HG03342 (cell line): Measurements from ENCODE around the gene GABRB1.

Experiments
- ATAC-seq: cut with Tn5 transposase; IDR thresholded peaks from one replicate; pipeline ENCODE4 v1.9.1; 2021; ENCODE audit warnings: mild to moderate bottlenecking, moderate library complexity; ENCODE audit not compliant: unreplicated experiment

GABRB1 gene

GRCh38 chr4:47109379-47109778 is 78.0 kb downstream of the GABRB1 start:
- ATAC-seq = no peak

DNA sequence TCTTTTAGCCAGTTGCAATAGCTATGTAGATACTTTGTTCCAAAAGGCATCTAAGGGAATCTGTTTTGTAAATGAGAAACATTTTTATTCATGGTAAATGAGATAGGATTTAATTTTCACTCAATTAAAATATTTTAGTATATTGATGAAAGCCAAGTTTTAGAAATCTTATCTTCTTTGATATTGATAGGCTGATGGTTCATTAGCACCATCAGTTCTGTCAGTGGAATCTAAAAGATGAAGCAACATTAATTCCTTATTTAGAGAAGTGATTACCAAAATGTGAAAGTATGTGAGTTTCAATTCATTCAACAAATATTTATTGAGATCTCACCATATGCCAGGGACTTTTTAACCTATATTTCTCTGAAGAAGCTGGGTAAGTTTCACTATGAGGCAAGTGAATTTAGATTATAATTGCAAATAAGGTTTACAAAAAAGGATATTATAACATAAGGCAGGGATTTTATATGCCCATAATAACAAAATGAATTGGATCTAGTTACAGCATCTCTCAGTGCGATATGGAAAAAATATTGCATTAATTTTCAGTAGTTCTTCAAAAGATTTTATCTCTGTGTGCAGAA is 79.3 kb downstream of the GABRB1 start:
- ATAC-seq = no peak

- no peak for ATAC-seq
These were observed 87.0 kb downstream of the GABRB1 start for GRCh38 chr4:47118192-47118929.

- ATAC-seq = no peak
These were observed 89.4 kb downstream of the GABRB1 start for GRCh38 chr4:47120783-47121182.

DNA sequence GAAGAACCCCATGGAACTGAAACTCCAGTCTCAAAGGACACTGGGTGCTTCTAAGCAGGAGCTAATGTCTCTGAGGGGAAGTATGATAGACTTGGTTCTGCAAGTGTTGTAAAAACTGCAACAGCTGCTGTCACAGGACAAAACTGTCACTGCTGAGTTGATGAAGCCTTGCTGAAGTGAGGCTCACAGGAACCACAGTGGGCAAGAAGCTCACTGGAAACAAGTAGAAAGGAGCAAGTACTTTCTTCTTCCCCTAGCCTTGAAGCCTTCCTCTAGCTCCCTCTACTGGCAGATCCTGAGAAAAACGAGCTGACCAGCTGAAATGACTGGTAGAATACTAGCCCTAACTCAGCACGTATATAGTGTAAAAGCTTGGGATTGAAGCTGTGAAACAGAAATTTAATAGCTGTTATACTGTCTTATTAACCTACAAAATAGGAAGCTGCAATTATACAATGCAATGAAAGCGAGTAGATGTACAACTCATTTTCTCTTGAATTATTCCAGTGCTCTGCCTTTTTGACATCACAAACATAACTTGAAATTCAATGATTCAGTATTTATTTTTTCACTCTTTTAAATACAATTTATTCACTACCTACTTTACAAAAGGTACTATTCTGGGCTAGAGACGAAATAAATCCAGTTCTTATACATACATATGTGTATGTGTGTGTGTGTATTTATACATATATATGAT is 91.4 kb downstream of the GABRB1 start:
- peak; percentile 94 for ATAC-seq

GRCh38 chr4:47128991-47129390 is 97.6 kb downstream of the GABRB1 start:
- no peak for ATAC-seq

DNA sequence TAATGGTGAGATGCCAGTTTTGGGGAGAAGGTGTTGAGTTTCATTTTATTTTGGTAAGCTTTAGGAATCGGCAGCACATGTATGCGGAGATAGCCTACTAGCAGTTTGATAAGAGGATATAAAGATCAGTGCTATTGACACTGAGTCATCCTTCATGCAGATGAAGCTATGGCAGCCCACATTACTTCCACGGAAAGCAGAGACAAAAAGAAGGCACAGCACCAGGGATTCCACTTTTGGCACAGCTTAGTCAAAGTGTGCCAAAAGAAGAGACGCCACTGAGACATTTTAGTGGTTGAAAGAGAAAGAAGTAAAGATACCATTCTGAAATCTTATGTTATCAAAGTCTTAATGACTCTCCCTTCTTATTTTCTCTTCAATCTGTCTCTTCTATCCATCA is 103.8 kb downstream of the GABRB1 start:
- ATAC-seq = no peak

GRCh38 chr4:47143261-47143660 is 111.9 kb downstream of the GABRB1 start:
- no peak for ATAC-seq

GRCh38 chr4:47145630-47146029 is 114.3 kb downstream of the GABRB1 start:
- peak; percentile 98 for ATAC-seq

GRCh38 chr4:47154816-47155370 is 123.5 kb downstream of the GABRB1 start:
- no peak for ATAC-seq

DNA sequence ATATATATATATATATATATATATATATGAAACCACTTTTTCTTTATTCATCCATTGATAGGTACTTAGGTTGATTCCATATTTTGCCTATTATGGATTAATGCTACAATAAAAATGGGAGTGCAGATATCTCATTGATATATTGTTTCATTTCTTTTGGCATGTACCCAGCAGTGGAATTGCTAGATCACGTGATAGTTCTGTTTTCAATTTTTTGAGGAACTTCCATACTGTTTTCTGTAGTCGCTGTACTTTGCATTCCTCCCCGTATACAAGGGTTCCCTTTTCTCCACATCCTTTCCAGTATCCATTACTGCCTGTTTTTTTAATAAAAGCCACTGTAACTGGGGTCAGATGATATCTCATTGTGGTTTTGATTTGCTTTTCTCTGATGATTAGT is 124.6 kb downstream of the GABRB1 start:
- ATAC-seq = no peak

GRCh38 chr4:47160095-47160494 is 128.7 kb downstream of the GABRB1 start:
- no peak for ATAC-seq

- ATAC-seq = no peak
These were observed 136.0 kb downstream of the GABRB1 start for GRCh38 chr4:47167081-47168035.

DNA sequence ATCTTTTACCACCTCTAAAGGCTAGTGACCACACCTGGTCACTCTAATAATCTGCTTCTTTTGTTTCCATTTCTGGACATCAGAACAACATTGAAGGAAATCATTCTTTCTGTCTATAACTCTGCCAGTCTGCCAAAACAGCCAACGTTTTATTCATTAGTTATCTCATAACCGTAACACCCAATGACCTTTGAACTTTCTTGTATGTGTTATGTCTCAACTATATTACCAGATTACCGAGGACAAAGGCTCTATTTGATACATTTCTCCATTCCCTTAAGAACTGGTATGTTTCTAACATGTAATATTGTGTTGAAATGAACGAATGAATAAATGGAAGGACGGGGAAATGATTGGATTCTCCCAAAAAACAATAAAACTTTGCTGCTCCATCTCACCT is 152.7 kb downstream of the GABRB1 start:
- ATAC-seq = no peak

DNA sequence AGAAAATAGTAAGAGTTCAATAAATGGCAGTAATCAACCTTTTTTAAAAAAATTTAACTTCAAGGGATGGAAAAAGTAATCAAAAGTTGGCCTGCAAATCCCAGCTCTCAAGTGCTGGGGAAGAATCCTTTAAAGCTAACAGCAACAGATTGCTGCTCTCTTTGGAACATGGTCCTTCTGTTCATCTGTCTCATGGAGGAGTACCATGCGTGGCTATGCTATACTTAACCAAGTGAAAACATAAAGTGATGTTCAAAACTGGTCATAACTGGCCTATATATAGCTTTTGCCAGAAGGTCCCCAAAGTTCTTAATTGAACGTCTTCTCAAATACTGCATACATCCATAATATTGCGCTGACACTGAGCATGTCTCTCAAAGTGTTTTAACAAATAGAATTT is 154.4 kb downstream of the GABRB1 start:
- ATAC-seq = no peak

GRCh38 chr4:47187608-47188007 is 156.2 kb downstream of the GABRB1 start:
- ATAC-seq = no peak

GRCh38 chr4:47193179-47193578 is 161.8 kb downstream of the GABRB1 start:
- no peak for ATAC-seq

DNA sequence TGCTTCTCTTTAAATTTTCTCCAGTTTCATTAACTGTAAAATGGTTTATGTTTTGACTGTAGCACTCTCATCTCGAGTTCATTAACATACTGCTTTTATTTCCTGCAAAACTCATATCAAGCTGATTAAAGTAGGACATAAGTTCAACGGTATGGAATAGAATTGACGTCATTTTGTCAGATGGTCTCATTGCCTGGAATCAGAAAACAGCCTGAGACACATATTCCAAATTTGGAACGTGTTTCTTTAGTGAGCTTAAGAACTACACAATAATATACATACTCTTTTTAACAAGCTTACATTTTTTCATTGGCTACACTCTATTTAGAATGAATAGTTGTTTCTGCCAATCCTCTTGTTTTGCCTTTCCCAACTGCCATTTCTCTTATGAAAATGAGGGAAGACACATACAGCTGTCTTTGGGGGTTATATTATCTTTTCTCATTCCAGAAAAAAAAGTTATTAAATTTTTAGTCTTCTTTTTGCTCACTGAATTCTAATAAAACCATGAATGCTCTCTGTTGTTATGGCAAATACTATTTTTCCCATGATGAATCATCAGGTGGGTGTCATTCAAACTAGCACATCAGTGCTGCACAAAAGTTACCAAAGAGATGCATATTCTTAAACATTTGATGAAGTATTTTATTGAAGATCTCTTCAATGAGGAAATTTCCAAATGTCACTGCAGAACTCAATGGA is 162.8 kb downstream of the GABRB1 start:
- ATAC-seq = no peak

DNA sequence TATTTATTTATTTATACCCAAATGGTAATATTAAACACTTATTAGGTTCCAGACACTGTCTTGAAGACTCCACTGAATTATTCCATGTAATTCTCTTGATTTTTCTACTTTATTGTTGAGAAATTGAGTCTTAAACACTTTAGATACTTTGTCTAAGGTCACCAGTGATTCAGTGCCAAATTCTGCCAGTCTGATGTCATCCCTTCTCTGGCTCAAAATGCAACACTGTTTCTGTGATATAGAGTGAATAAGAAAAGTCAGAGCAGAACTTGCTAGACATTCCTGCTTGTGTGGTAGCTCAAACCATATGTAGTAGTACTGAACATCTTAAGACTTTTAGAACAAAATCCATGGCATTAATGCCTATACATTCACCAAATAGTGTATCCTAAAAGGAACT is 164.3 kb downstream of the GABRB1 start:
- no peak for ATAC-seq

DNA sequence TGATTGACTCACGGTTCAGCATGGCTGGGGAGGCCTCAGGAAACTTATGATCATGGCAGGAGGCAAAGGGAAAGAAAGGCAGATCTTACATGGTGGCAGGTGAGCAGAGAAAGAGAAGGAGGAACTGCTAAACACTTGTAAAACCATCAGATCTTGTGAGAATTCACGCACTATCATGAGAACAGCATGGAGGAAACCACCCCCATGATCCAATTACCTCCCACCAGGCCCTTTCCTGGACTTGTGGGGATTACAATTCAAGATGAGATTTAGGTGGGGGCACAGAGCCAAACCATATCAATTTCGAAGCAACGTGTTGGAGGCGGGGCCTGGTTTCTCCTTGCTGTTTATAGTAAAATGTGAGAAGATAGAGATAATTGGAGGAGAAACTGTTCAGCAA is 167.4 kb downstream of the GABRB1 start:
- ATAC-seq = no peak
